SU-DHL-6 (cell line): ENCODE measurements around the gene GRM7.

Experiments used
- EZH2phosphoT487 ChIP-seq: fragments of 200-600 bp; sonication (generic), shearing (Covaris generic); conservative IDR thresholded peaks from 2 replicates; pipeline ENCODE4 v1.6.1; 2018; ENCODE audit warnings: mild to moderate bottlenecking, antibody characterized with exemption, low read length, moderate library complexity, mixed read lengths
- TF ChIP-seq, protein P1 (sequence below): fragments of 200-600 bp; sonication (generic); IDR thresholded peaks from one replicate; pipeline ENCODE4 v1.5.1; 2017; ENCODE audit warnings: antibody characterized with exemption, mild to moderate bottlenecking, low read length, moderate library complexity; ENCODE audit not compliant: insufficient read depth, poor library complexity, severe bottlenecking

DNA sequence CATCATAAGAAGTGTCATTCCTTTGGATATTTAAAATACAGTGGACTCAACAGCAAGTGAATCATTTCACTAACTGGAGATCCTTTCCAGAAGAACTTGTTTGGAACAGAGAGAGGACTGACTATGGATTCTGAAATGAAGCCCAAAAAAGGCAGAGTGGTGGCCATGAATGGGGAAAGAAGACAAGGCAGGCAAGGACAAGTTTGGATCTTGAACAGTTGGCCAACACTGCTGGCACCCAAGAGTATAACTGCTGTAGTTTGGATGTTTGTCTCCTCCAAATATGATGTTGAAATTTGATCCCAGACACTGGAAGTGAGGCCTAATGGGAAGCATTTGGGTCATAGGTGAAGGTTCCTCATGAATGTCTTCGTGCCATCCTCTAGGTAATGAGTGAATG is 686.9 kb downstream of the GRM7 start:
- TF ChIP-seq, protein P1, sequence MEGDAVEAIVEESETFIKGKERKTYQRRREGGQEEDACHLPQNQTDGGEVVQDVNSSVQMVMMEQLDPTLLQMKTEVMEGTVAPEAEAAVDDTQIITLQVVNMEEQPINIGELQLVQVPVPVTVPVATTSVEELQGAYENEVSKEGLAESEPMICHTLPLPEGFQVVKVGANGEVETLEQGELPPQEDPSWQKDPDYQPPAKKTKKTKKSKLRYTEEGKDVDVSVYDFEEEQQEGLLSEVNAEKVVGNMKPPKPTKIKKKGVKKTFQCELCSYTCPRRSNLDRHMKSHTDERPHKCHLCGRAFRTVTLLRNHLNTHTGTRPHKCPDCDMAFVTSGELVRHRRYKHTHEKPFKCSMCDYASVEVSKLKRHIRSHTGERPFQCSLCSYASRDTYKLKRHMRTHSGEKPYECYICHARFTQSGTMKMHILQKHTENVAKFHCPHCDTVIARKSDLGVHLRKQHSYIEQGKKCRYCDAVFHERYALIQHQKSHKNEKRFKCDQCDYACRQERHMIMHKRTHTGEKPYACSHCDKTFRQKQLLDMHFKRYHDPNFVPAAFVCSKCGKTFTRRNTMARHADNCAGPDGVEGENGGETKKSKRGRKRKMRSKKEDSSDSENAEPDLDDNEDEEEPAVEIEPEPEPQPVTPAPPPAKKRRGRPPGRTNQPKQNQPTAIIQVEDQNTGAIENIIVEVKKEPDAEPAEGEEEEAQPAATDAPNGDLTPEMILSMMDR: no peak
- no peak for TF ChIP-seq EZH2phosphoT487
